ENCODE data around the gene DPP6.

GRCh38 chr7:154857728-154858681 is 805.8 kb downstream of the DPP6 start:
- TF ChIP-seq POLR2AphosphoS5 (IDR thresholded peaks at IDR 0.05; ENCODE audit: borderline replicate concordance, low read depth, low read length): no peak
- TF ChIP-seq EZH2 (IDR thresholded peaks at IDR 0.05): no peak
